Neural cell (in vitro differentiated cells): Measurements from ENCODE around the gene MGLL.

Experiments
- CTCF ChIP-seq: fragments of 450-650 bp; IDR thresholded peaks from 2 replicates; pipeline ENCODE4 v1.5.1; 2014; ENCODE audit warnings: antibody characterized with exemption, mild to moderate bottlenecking, moderate library complexity; ENCODE audit not compliant: poor library complexity, severe bottlenecking
- EP300 ChIP-seq: fragments of 450-650 bp; conservative IDR thresholded peaks from 2 replicates; pipeline ENCODE4 v1.6.1; 2014; ENCODE audit warnings: antibody characterized with exemption, mild to moderate bottlenecking, moderate library complexity; ENCODE audit not compliant: poor library complexity, severe bottlenecking
- EZH2 ChIP-seq: fragments of 200-600, 300-800 bp; shearing (Covaris generic), sonication (generic); IDR thresholded peaks from 2 replicates; pipeline ENCODE4 v1.6.1; 2014; ENCODE audit warnings: antibody characterized with exemption, low read length, borderline replicate concordance, mild to moderate bottlenecking; ENCODE audit not compliant: insufficient read depth, poor library complexity, severe bottlenecking
- POLR2AphosphoS5 ChIP-seq: IDR thresholded peaks from 2 replicates; pipeline ENCODE4 v1.6.1; 2012
- RAD21 ChIP-seq: fragments of 450-650 bp; conservative IDR thresholded peaks from 2 replicates; pipeline ENCODE4 v1.6.1; 2014; ENCODE audit warnings: antibody characterized with exemption, mild to moderate bottlenecking, moderate library complexity
- REST ChIP-seq: IDR thresholded peaks from 2 replicates; pipeline ENCODE4 v1.6.1; 2012; ENCODE audit warnings: borderline replicate concordance
- SMC3 ChIP-seq: fragments of 450-650 bp; conservative IDR thresholded peaks from 2 replicates; pipeline ENCODE4 v1.6.1; 2014; ENCODE audit warnings: antibody characterized with exemption, mild to moderate bottlenecking, moderate library complexity; ENCODE audit not compliant: poor library complexity
- TAF1 ChIP-seq: IDR thresholded peaks from 2 replicates; pipeline ENCODE4 v1.6.1; 2012; ENCODE audit warnings: low read depth

- TF ChIP-seq CTCF, result no peak
- TF ChIP-seq EZH2, result no peak
- no peak for TF ChIP-seq POLR2AphosphoS5
- no peak for TF ChIP-seq RAD21
- no peak for TF ChIP-seq TAF1
- no peak for TF ChIP-seq EP300
- no peak for TF ChIP-seq REST
- TF ChIP-seq SMC3, result no peak
Measured at GRCh38 chr3:127772273-127772672, 50.0 kb downstream of the MGLL start.
